Activated naive CD4-positive, alpha-beta T cell treated with anti-CD3 and anti-CD28 coated beads for 36 hours (primary cell): ENCODE measurements around the gene MED25. TPM values are rescaled to one million over a fixed set of nuclear protein-coding genes. Genes with fewer than 3 reads are reported as not detected.

Experiments used
- CTCF ChIA-PET: fragments of 350-600 bp; sonication (Branson Sonifier 250); formaldehyde crosslinking; loops from one replicate; lab custom pipeline; 2021; ENCODE audit warnings: antibody characterized with exemption; lab: Charles Lee
- DNase-seq: peaks from one replicate; pipeline ENCODE4 v3.0.0-alpha.2; 2020
- H3K27ac Mint-ChIP-seq: one replicate; pipeline ENCODE4 v1.8.0; 2021; ENCODE audit warnings: mild to moderate bottlenecking, mixed read lengths
- H3K27me3 Mint-ChIP-seq: one replicate; pipeline ENCODE4 v1.8.0; 2021; ENCODE audit warnings: low read depth, mixed read lengths
- H3K36me3 Mint-ChIP-seq: one replicate; pipeline ENCODE4 v1.8.0; 2021; ENCODE audit warnings: low read depth, mixed read lengths
- H3K4me1 Mint-ChIP-seq: one replicate; pipeline ENCODE4 v1.8.0; 2021; ENCODE audit warnings: low read depth, mixed read lengths
- H3K4me3 Mint-ChIP-seq: one replicate; pipeline ENCODE4 v1.8.0; 2021; ENCODE audit warnings: mild to moderate bottlenecking, moderate library complexity, mixed read lengths
- H3K9me3 Mint-ChIP-seq: one replicate; pipeline ENCODE4 v1.8.0; 2021; ENCODE audit warnings: mixed read lengths
- intact Hi-C: fragments of 100-400 bp; cut with micrococcal nuclease; formaldehyde crosslinking; loops from one replicate; pipeline ENCODE4 v1.15.1; 2023
- total RNA-seq, 2 experiments: library from RNA; stranded (reverse); gene quantifications; one replicate each; pipeline ENCODE4 v1.2.3, GENCODE V29; 2021

MED25 gene
- total RNA-seq, 2 experiments from 2014 or later = 32.4 to 39.2 TPM

GRCh38 chr19:49866933-49867782 lies 49.1 kb downstream of the MED25 start, which contains the start of gene PNKP:
TSS of gene PNKP (minus strand) at chr19:49867576. CDS start at chr19:49867204, 372 bp downstream.
- H3K9me3 Mint-ChIP-seq = no peaks in the 10 kb centered on the region
- peak; percentile 94 for DNase-seq
- H3K36me3 Mint-ChIP-seq = peaks cover 31% of the 10 kb centered on the region
- no peak within 1 kb of the TSS for H3K27ac Mint-ChIP-seq
- no peaks in the 10 kb centered on the region for H3K27me3 Mint-ChIP-seq
- H3K4me1 Mint-ChIP-seq = peaks cover 52% of the 10 kb centered on the region
- H3K4me3 Mint-ChIP-seq = no peak within 1 kb of the TSS
- intact Hi-C loops = loop anchor here (5.0 to 10.0 kb wide), 2 partner anchors 118 to 150 kb away; no protein-coding TSS in a partner anchor
- CTCF ChIA-PET = interaction anchor here (0.7 to 1.3 kb wide), 2 partner anchors 10 to 17 kb away, joined by 3 read pairs; partner anchors contain the start of gene PTOV1

- Mint-ChIP-seq H3K27me3 (no peaks in the 10 kb centered on the region), H3K27ac (no peak overlapping the region)
- intact Hi-C loops = loop anchor here (1.0 to 10.0 kb wide), 10 partner anchors 8 to 228 kb away; partner anchors contain the start of genes AKT1S1, ATF5, FUZ and IL4I1
Measured at GRCh38 chr19:49869009-49869483, 51.0 kb downstream of the MED25 start.

GRCh38 chr19:49869484-49870308 lies 51.6 kb downstream of the MED25 start:
- peaks cover 47% of the 10 kb centered on the region for H3K4me1 Mint-ChIP-seq

More at GRCh38 chr19:49869009-49869483, 51.0 kb downstream of the MED25 start:
- no peak for DNase-seq
- Mint-ChIP-seq H3K4me3 (no peak overlapping the region), H3K9me3 (no peaks in the 10 kb centered on the region), H3K4me1 (peaks cover 48% of the 10 kb centered on the region), H3K36me3 (peaks cover 22% of the 10 kb centered on the region)
- CTCF ChIA-PET = interaction anchor here (0.9 to 1.7 kb wide), 4 partner anchors 11 to 196 kb away, joined by 3 to 6 read pairs (median 3); no protein-coding TSS in a partner anchor

GRCh38 chr19:49870309-49870901 lies 52.3 kb downstream of the MED25 start:
- CTCF ChIA-PET = interaction anchor here (1.7 kb wide), 1 partner anchor 12 kb away, joined by 3 read pairs; no protein-coding TSS in a partner anchor
- intact Hi-C loops = loop anchor here (10.0 kb wide), 1 partner anchor 536 kb away; the partner anchor contains the start of gene CD37

More at GRCh38 chr19:49869484-49870308, 51.6 kb downstream of the MED25 start:
- Mint-ChIP-seq H3K27me3 (no peaks in the 10 kb centered on the region), H3K27ac (peak overlapping the region; percentile 47), H3K4me3 (no peak overlapping the region), H3K9me3 (no peaks in the 10 kb centered on the region), H3K36me3 (peaks cover 16% of the 10 kb centered on the region)
- CTCF ChIA-PET = interaction anchor here (0.9 to 1.7 kb wide), 4 partner anchors 11 to 197 kb away, joined by 3 to 6 read pairs (median 3); no protein-coding TSS in a partner anchor
- intact Hi-C loops = loop anchor here (1.0 to 10.0 kb wide), 11 partner anchors 8 to 535 kb away; partner anchors contain the start of genes AKT1S1, ATF5, CD37 and FUZ
- peak; percentile 95 for DNase-seq

GRCh38 chr19:49871349-49871985 lies 53.4 kb downstream of the MED25 start:
- intact Hi-C loops = loop anchor here (10.0 kb wide), 1 partner anchor 537 kb away; the partner anchor contains the start of gene CD37
- peaks cover 8% of the 10 kb centered on the region for H3K36me3 Mint-ChIP-seq
- no peak for DNase-seq
- H3K27ac Mint-ChIP-seq = no peak overlapping the region
- H3K9me3 Mint-ChIP-seq = no peaks in the 10 kb centered on the region
- peaks cover 38% of the 10 kb centered on the region for H3K4me1 Mint-ChIP-seq
- CTCF ChIA-PET = no interaction called here
- no peak overlapping the region for H3K4me3 Mint-ChIP-seq
- H3K27me3 Mint-ChIP-seq = no peaks in the 10 kb centered on the region

More at GRCh38 chr19:49870309-49870901, 52.3 kb downstream of the MED25 start:
- Mint-ChIP-seq H3K27ac (peak overlapping the region; percentile 47), H3K4me1 (peaks cover 47% of the 10 kb centered on the region), H3K27me3 (no peaks in the 10 kb centered on the region), H3K36me3 (peaks cover 12% of the 10 kb centered on the region), H3K4me3 (no peak overlapping the region), H3K9me3 (no peaks in the 10 kb centered on the region)
- no peak for DNase-seq

- Mint-ChIP-seq H3K4me3 (no peak overlapping the region), H3K36me3 (peaks cover 5% of the 10 kb centered on the region), H3K9me3 (no peaks in the 10 kb centered on the region), H3K27ac (no peak overlapping the region), H3K4me1 (peaks cover 32% of the 10 kb centered on the region), H3K27me3 (no peaks in the 10 kb centered on the region)
- intact Hi-C loops = loop anchor here (10.0 kb wide), 1 partner anchor 538 kb away; the partner anchor contains the start of gene CD37
- CTCF ChIA-PET = no interaction called here
- no peak for DNase-seq
Measured at GRCh38 chr19:49872245-49873128, 54.4 kb downstream of the MED25 start.

GRCh38 chr19:49873129-49873521 lies 55.0 kb downstream of the MED25 start:
- H3K27me3 Mint-ChIP-seq = no peaks in the 10 kb centered on the region
- H3K9me3 Mint-ChIP-seq = no peaks in the 10 kb centered on the region
- no peak for DNase-seq
- intact Hi-C loops = loop anchor here (10.0 kb wide), 1 partner anchor 538 kb away; the partner anchor contains the start of gene CD37
- CTCF ChIA-PET = no interaction called here
- peaks cover 30% of the 10 kb centered on the region for H3K4me1 Mint-ChIP-seq
- H3K27ac Mint-ChIP-seq = no peak overlapping the region
- peaks cover 7% of the 10 kb centered on the region for H3K36me3 Mint-ChIP-seq
- no peak overlapping the region for H3K4me3 Mint-ChIP-seq

GRCh38 chr19:49873834-49874233 lies 55.7 kb downstream of the MED25 start:
- no peak for DNase-seq
- CTCF ChIA-PET = no interaction called here
- peaks cover 6% of the 10 kb centered on the region for H3K36me3 Mint-ChIP-seq
- H3K27me3 Mint-ChIP-seq = no peaks in the 10 kb centered on the region
- peaks cover 32% of the 10 kb centered on the region for H3K4me1 Mint-ChIP-seq
- H3K4me3 Mint-ChIP-seq = no peak overlapping the region
- intact Hi-C loops = loop anchor here (10.0 kb wide), 1 partner anchor 539 kb away; the partner anchor contains the start of gene CD37
- no peak overlapping the region for H3K27ac Mint-ChIP-seq
- H3K9me3 Mint-ChIP-seq = no peaks in the 10 kb centered on the region

- Mint-ChIP-seq H3K27me3 (no peaks in the 10 kb centered on the region), H3K27ac (no peak overlapping the region), H3K4me1 (peaks cover 38% of the 10 kb centered on the region), H3K36me3 (peaks cover 8% of the 10 kb centered on the region), H3K4me3 (no peak overlapping the region), H3K9me3 (no peaks in the 10 kb centered on the region)
- DNase-seq = no peak
- intact Hi-C loops = loop anchor here (10.0 kb wide), 1 partner anchor 540 kb away; the partner anchor contains the start of gene CD37
- CTCF ChIA-PET = interaction anchor here (0.8 kb wide), 1 partner anchor 157 kb away, joined by 3 read pairs; no protein-coding TSS in a partner anchor
Measured at GRCh38 chr19:49874503-49875157, 56.5 kb downstream of the MED25 start.

GRCh38 chr19:49875177-49875576 lies 57.1 kb downstream of the MED25 start:
- Mint-ChIP-seq H3K9me3 (no peaks in the 10 kb centered on the region), H3K4me3 (no peak overlapping the region), H3K36me3 (peaks cover 11% of the 10 kb centered on the region), H3K27ac (no peak overlapping the region), H3K4me1 (peaks cover 38% of the 10 kb centered on the region), H3K27me3 (no peaks in the 10 kb centered on the region)
- intact Hi-C loops = loop anchor here (10.0 kb wide), 1 partner anchor 540 kb away; the partner anchor contains the start of gene CD37
- CTCF ChIA-PET = interaction anchor here (0.8 to 1.3 kb wide), 2 partner anchors 15 to 158 kb away, joined by 3 read pairs; no protein-coding TSS in a partner anchor
- DNase-seq = no peak
